Measurements from ENCODE around the gene CHRM4. TPM values are rescaled to one million over a fixed set of nuclear protein-coding genes. Genes with fewer than 3 reads are reported as not detected.

CHRM4 gene
- total and polyA plus RNA-seq, 11 donors, result 0.08 to 0.27 (median 0.17) TPM; not detected in 7

Small RNAs within 50 kb of the gene (microRNA-seq; reads per million reads assigned to microRNA genes)
- gene MIR4688, result 0 to 0.77 (median 0.03) reads per million in 4 donors

Other genes with a start within 250 kb of the CHRM4 start
- gene CREB3L1, start 114.1 kb downstream of the CHRM4 start, total RNA-seq, result 10 to 100 TPM; 15.5 to 31.9 (median 23.3) TPM
- 10 to 100 TPM in 1 of 2 donors, 1 to 10 TPM in 1; 7.4 to 30.9 TPM for gene CREB3L1, start 114.1 kb downstream of the CHRM4 start, polyA plus RNA-seq
- 100 to 1,000 TPM in 1 of 9 donors, 10 to 100 TPM in 8; 57.9 to 114 (median 62.5) TPM for gene DGKZ, start 44.3 kb downstream of the CHRM4 start, total RNA-seq
- 10 to 100 TPM; 41.7 to 59.5 TPM for gene DGKZ, start 44.3 kb downstream of the CHRM4 start, polyA plus RNA-seq
- gene MDK, start 10.1 kb downstream of the CHRM4 start, total RNA-seq, result 10 to 100 TPM in 3 of 9 donors, 1 to 10 TPM in 6; 1.9 to 26.5 (median 7.9) TPM
- 1 to 10 TPM; 2.3 to 4.8 TPM for gene MDK, start 10.1 kb downstream of the CHRM4 start, polyA plus RNA-seq
- 10 to 100 TPM; 13.3 to 23.5 (median 16.7) TPM for gene AMBRA1, start 202.2 kb upstream of the CHRM4 start, total RNA-seq
- gene AMBRA1, start 202.2 kb upstream of the CHRM4 start, polyA plus RNA-seq, result 10 to 100 TPM in 1 of 2 donors, 1 to 10 TPM in 1; 5.6 to 11.0 TPM
- gene HARBI1, start 225.5 kb upstream of the CHRM4 start, total RNA-seq, result 1 to 10 TPM; 2.5 to 4.5 (median 3.5) TPM
- gene HARBI1, start 225.5 kb upstream of the CHRM4 start, polyA plus RNA-seq, result 1 to 10 TPM; 2.1 to 3.8 TPM
- gene ATG13, start 225.8 kb upstream of the CHRM4 start, total RNA-seq, result 10 to 100 TPM; 38.8 to 74.8 (median 48.7) TPM
- gene ATG13, start 225.8 kb upstream of the CHRM4 start, polyA plus RNA-seq, result 10 to 100 TPM; 26.7 to 50.7 TPM